CD14-positive monocyte (primary cell): ENCODE measurements around the gene POU2AF1. TPM values are rescaled to one million over a fixed set of nuclear protein-coding genes. Genes with fewer than 3 reads are reported as not detected.

Experiments used
- DNase-seq, 3 donors: peaks; one replicate each; pipeline ENCODE4 v3.0.0-alpha.2; 2011 to 2022
- H2AFZ ChIP-seq: 2 replicates; pipeline ENCODE4 v1.6.0; 2012; ENCODE audit warnings: mild to moderate bottlenecking, low read depth, low read length, inconsistent platforms; ENCODE audit not compliant: insufficient read depth, poor library complexity, severe bottlenecking
- H3K27ac ChIP-seq, 2 donors: 1 replicate in 1 of 2; 2 replicates in 1 of 2; pipeline ENCODE4 v1.5.1; 2012 to 2013; ENCODE audit warnings: low read length in 2 of 2, control low read depth in 1 of 2, inconsistent platforms in 1 of 2, low read depth in 1 of 2, mild to moderate bottlenecking in 1 of 2
- H3K27me3 ChIP-seq, 2 donors: one replicate each; pipeline versions ENCODE4 v1.6.0 to v1.6.1; 2011 to 2013; ENCODE audit warnings: low read length in 2 of 2; ENCODE audit not compliant: control insufficient read depth in 2 of 2, insufficient read depth in 2 of 2
- H3K36me3 ChIP-seq, 2 donors: replicated peaks in 1 of 2; 1 replicate in 1 of 2; 2 replicates in 1 of 2; pipeline versions ENCODE4 v1.5.1 to v1.6.1; 2012 to 2013; ENCODE audit warnings: low read length in 2 of 2, control low read depth in 1 of 2, inconsistent platforms in 1 of 2, mild to moderate bottlenecking in 1 of 2; ENCODE audit not compliant: insufficient read depth in 2 of 2, control insufficient read depth in 1 of 2
- H3K4me1 ChIP-seq, 2 donors: 1 replicate in 1 of 2; 2 replicates in 1 of 2; pipeline versions ENCODE4 v1.5.1 to v1.6.1; 2012 to 2013; ENCODE audit warnings: low read length in 2 of 2, control low read depth in 1 of 2, inconsistent platforms in 1 of 2, mild to moderate bottlenecking in 1 of 2, moderate library complexity in 1 of 2; ENCODE audit not compliant: insufficient read depth in 2 of 2, control insufficient read depth in 1 of 2
- H3K4me2 ChIP-seq: replicated peaks from 2 replicates; pipeline ENCODE3; 2012; ENCODE audit warnings: low read length, moderate library complexity, mild to moderate bottlenecking; ENCODE audit not compliant: poor library complexity, severe bottlenecking; ENCODE audit errors: extremely low read depth
- H3K4me3 ChIP-seq, 3 experiments: fragments of 200-600 bp in 1 of 3; sonication (generic) in 1 of 3; replicated peaks in 1 of 3; 1 replicate in 2 of 3; 2 replicates in 1 of 3; pipeline ENCODE4 v1.5.1; 2011 to 2013; ENCODE audit warnings: low read length in 3 of 3, mild to moderate bottlenecking in 3 of 3, control low read depth in 2 of 3, low read depth in 2 of 3, inconsistent platforms in 1 of 3, moderate library complexity in 1 of 3
- H3K79me2 ChIP-seq: 2 replicates; pipeline ENCODE4 v1.6.0; 2012; ENCODE audit warnings: mild to moderate bottlenecking, control low read depth, inconsistent platforms, low read length, moderate library complexity; ENCODE audit not compliant: insufficient read depth
- H3K9ac ChIP-seq: 2 replicates; pipeline ENCODE4 v1.6.0; 2017; ENCODE audit warnings: low read length, mild to moderate bottlenecking; ENCODE audit not compliant: insufficient read depth, poor library complexity, severe bottlenecking
- H3K9me3 ChIP-seq, 2 donors: replicated peaks in 1 of 2; 1 replicate in 1 of 2; 2 replicates in 1 of 2; pipeline versions ENCODE4 v1.5.1 to v1.6.1; 2012 to 2013; ENCODE audit warnings: low read length in 2 of 2, control low read depth in 1 of 2; ENCODE audit not compliant: control insufficient read depth in 1 of 2, insufficient read depth in 1 of 2
- H4K20me1 ChIP-seq: 2 replicates; pipeline ENCODE4 v1.6.0; 2012; ENCODE audit warnings: mild to moderate bottlenecking, low read length, control low read depth, moderate library complexity; ENCODE audit not compliant: insufficient read depth
- H3K27ac Mint-ChIP-seq, 7 donors: one replicate each; pipeline ENCODE4 v1.8.0; 2020; ENCODE audit warnings: mild to moderate bottlenecking in 7 of 7, mixed read lengths in 7 of 7, moderate library complexity in 6 of 7, inconsistent platforms in 2 of 7
- H3K27me3 Mint-ChIP-seq, 3 donors: one replicate each; pipeline ENCODE4 v1.8.0; 2021 to 2022; ENCODE audit warnings: low read depth in 3 of 3, mild to moderate bottlenecking in 3 of 3, mixed read lengths in 3 of 3, moderate library complexity in 3 of 3, inconsistent platforms in 1 of 3
- H3K36me3 Mint-ChIP-seq, 2 donors: one replicate each; pipeline ENCODE4 v1.8.0; 2020; ENCODE audit warnings: mixed read lengths in 2 of 2, inconsistent platforms in 1 of 2, mild to moderate bottlenecking in 1 of 2
- H3K4me1 Mint-ChIP-seq: one replicate; pipeline ENCODE4 v1.8.0; 2020; ENCODE audit warnings: mild to moderate bottlenecking, mixed read lengths
- H3K4me3 Mint-ChIP-seq, 2 donors: one replicate each; pipeline ENCODE4 v1.8.0; 2020; ENCODE audit warnings: mild to moderate bottlenecking in 2 of 2, mixed read lengths in 2 of 2, moderate library complexity in 1 of 2
- H3K9me3 Mint-ChIP-seq, 7 donors: one replicate each; pipeline ENCODE4 v1.8.0; 2020 to 2022; ENCODE audit warnings: mixed read lengths in 7 of 7, mild to moderate bottlenecking in 6 of 7, moderate library complexity in 6 of 7, inconsistent platforms in 2 of 7
- CTCF ChIP-seq: fragments of 200-600 bp; IDR thresholded peaks from one replicate; pipeline ENCODE4 v1.8.0; 2022; ENCODE audit warnings: antibody characterized with exemption, mild to moderate bottlenecking
- WGBS: methylation state at CpG from one replicate; pipeline ENCODE4 v1.1.5; 2013; ENCODE audit warnings: missing lambda C conversion rate; ENCODE audit not compliant: insufficient coverage; 5-methylcytosine and 5-hydroxymethylcytosine counted together
- intact Hi-C, 2 donors: fragments of 100-400 bp; cut with micrococcal nuclease; formaldehyde crosslinking; loops; one replicate each; pipeline versions ENCODE4 v1.15.0 to v1.15.1; 2023
- polyA plus RNA-seq, 3 donors: library from polyadenylated mRNA; depleted of rRNA in 1 of 3; unstranded in 2 of 3; stranded (reverse) in 1 of 3; fragments of 300-500 nt in 2 of 3; fragments of >200 nt in 1 of 3; fragmentation: Illumina TruSeq in 2 of 3; gene quantifications; 1 replicate in 2 of 3; 2 replicates in 1 of 3; pipeline ENCODE4 v1.2.3, GENCODE V29; 2012 to 2021

Gene POU2AF1
- polyA plus RNA-seq, 3 donors, result 0.07 to 0.12 (median 0.09) TPM

- H3K36me3 Mint-ChIP-seq, result no peaks in the 10 kb centered on the region
- intact Hi-C loops, result no loop called here
- no peaks in the 10 kb centered on the region for H3K9me3 ChIP-seq
- no peaks in the 10 kb centered on the region for H4K20me1 ChIP-seq
- no peak overlapping the region for H3K27ac Mint-ChIP-seq
- H3K27me3 Mint-ChIP-seq, result no peaks in the 10 kb centered on the region
- no peak overlapping the region for H3K9ac ChIP-seq
- no CpG with 5 or more reads among the region's 6 CpGs for WGBS
- no peaks in the 10 kb centered on the region for H3K27me3 ChIP-seq
- no peaks in the 10 kb centered on the region for H3K79me2 ChIP-seq
- TF ChIP-seq CTCF, result no peak
- no peaks in the 10 kb centered on the region for H3K4me1 ChIP-seq
- no peak for DNase-seq
- no peak overlapping the region for H3K27ac ChIP-seq
- H3K4me1 Mint-ChIP-seq, result no peaks in the 10 kb centered on the region
- H3K4me3 ChIP-seq, result no peak overlapping the region
- H3K36me3 ChIP-seq, result no peaks in the 10 kb centered on the region
- H2AFZ ChIP-seq, result no peak overlapping the region
- H3K4me2 ChIP-seq, result no peak overlapping the region
- H3K4me3 Mint-ChIP-seq, result no peak overlapping the region
- no peaks in the 10 kb centered on the region for H3K9me3 Mint-ChIP-seq
Observed at GRCh38 chr11:111361874-111362273, 17.2 kb downstream of the POU2AF1 start.

- Histone ChIP-seq H3K4me1 (no peaks in the 10 kb centered on the region), H3K27me3 (no peaks in the 10 kb centered on the region), H2AFZ (no peak overlapping the region), H3K4me2 (no peak overlapping the region), H3K9ac (no peak overlapping the region), H4K20me1 (no peaks in the 10 kb centered on the region), H3K27ac (no peak overlapping the region), H3K4me3 (no peak overlapping the region), H3K79me2 (no peaks in the 10 kb centered on the region), H3K9me3 (no peaks in the 10 kb centered on the region), H3K36me3 (no peaks in the 10 kb centered on the region)
- 90% methylated on average over 2 of the region's 7 CpGs for WGBS
- no peak overlapping the region for H3K4me3 Mint-ChIP-seq
- intact Hi-C loops, result no loop called here
- no peaks in the 10 kb centered on the region for H3K36me3 Mint-ChIP-seq
- no peaks in the 10 kb centered on the region for H3K9me3 Mint-ChIP-seq
- H3K27ac Mint-ChIP-seq, result no peak overlapping the region
- no peaks in the 10 kb centered on the region for H3K4me1 Mint-ChIP-seq
- no peak for DNase-seq
- TF ChIP-seq CTCF, result no peak
- no peaks in the 10 kb centered on the region for H3K27me3 Mint-ChIP-seq
Observed at GRCh38 chr11:111361052-111361801, 17.8 kb downstream of the POU2AF1 start.
